Measurements from ENCODE around the gene ATP2B3. TPM values are rescaled to one million over a fixed set of nuclear protein-coding genes. Genes with fewer than 3 reads are reported as not detected.

Gene ATP2B3
- total RNA-seq, 2 donors from 2014 or later: not detected

GRCh38 chrX:153551135-153551534 is 33.7 kb downstream of the ATP2B3 start:
- intact Hi-C loops (cut with DNase I): loop anchor here (10.0 kb wide), 1 partner anchor 104 kb away; no protein-coding TSS in a partner anchor

GRCh38 chrX:153554519-153555167 is 37.2 kb downstream of the ATP2B3 start:
- ATAC-seq (peak; percentile 75), DNase-seq (peak; percentile 65 to 73 (median 67))
- H3K27ac ChIP-seq: no peak overlapping the region
- H3K4me1 ChIP-seq: no peaks in the 10 kb centered on the region
- no peaks in the 10 kb centered on the region for H3K36me3 ChIP-seq (replicated peaks in 1 of 2; ENCODE audit: insufficient read depth in 1 of 2, low read depth in 2 of 2)
- TF ChIP-seq POLR2A (IDR thresholded peaks at IDR 0.05): no peak
- peak; percentile 45 to 71 (median 59) for TF ChIP-seq CTCF (IDR thresholded peaks at IDR 0.05)
- intact Hi-C loops (cut with DNase I): loop anchor here (10.0 kb wide), 1 partner anchor 100 kb away; no protein-coding TSS in a partner anchor
- no peak overlapping the region for H3K4me3 ChIP-seq
- WGBS, 2 donors: 0 to 11% methylated on average over 3 to 9 of the region's 17 CpGs
- no peaks in the 10 kb centered on the region for H3K27me3 ChIP-seq
- no peaks in the 10 kb centered on the region for H3K9me3 ChIP-seq

More at GRCh38 chrX:153551135-153551534, 33.7 kb downstream of the ATP2B3 start:
- ATAC-seq (no peak), DNase-seq (no peak)
- WGBS, 2 donors: 75 to 79% methylated on average over 4 to 5 of the region's 5 CpGs
- no peaks in the 10 kb centered on the region for H3K4me1 ChIP-seq
- no peaks in the 10 kb centered on the region for H3K9me3 ChIP-seq
- no peak for TF ChIP-seq CTCF (IDR thresholded peaks at IDR 0.05)
- no peak for TF ChIP-seq POLR2A (IDR thresholded peaks at IDR 0.05)
- H3K36me3 ChIP-seq (replicated peaks in 1 of 2; ENCODE audit: insufficient read depth in 1 of 2, low read depth in 2 of 2): no peaks in the 10 kb centered on the region
- H3K27ac ChIP-seq: no peak overlapping the region
- H3K4me3 ChIP-seq: no peak overlapping the region
- no peaks in the 10 kb centered on the region for H3K27me3 ChIP-seq

GRCh38 chrX:153556767-153557166 is 39.3 kb downstream of the ATP2B3 start:
- Histone ChIP-seq H3K4me1 (no peaks in the 10 kb centered on the region), H3K36me3 (replicated peaks in 1 of 2; ENCODE audit: insufficient read depth in 1 of 2, low read depth in 2 of 2) (no peaks in the 10 kb centered on the region), H3K27ac (no peak overlapping the region), H3K9me3 (no peaks in the 10 kb centered on the region), H3K4me3 (no peak overlapping the region), H3K27me3 (no peaks in the 10 kb centered on the region)
- intact Hi-C loops (cut with DNase I): loop anchor here (10.0 kb wide), 1 partner anchor 98 kb away; no protein-coding TSS in a partner anchor
- DNase-seq (no peak), ATAC-seq (no peak)
- TF ChIP-seq POLR2A (IDR thresholded peaks at IDR 0.05) (no peak), CTCF (IDR thresholded peaks at IDR 0.05) (no peak)
- WGBS, 2 donors: 83 to 100% methylated on average over 1 to 11 of the region's 12 CpGs

GRCh38 chrX:153557618-153558355 is 40.3 kb downstream of the ATP2B3 start:
- no peaks in the 10 kb centered on the region for H3K36me3 ChIP-seq (replicated peaks in 1 of 2; ENCODE audit: insufficient read depth in 1 of 2, low read depth in 2 of 2)
- DNase-seq: no peak
- no peak overlapping the region for H3K27ac ChIP-seq
- H3K4me1 ChIP-seq: no peaks in the 10 kb centered on the region
- intact Hi-C loops (cut with DNase I): loop anchor here (10.0 kb wide), 1 partner anchor 97 kb away; no protein-coding TSS in a partner anchor
- no peaks in the 10 kb centered on the region for H3K27me3 ChIP-seq
- H3K9me3 ChIP-seq: no peaks in the 10 kb centered on the region
- WGBS, 2 donors: 69 to 79% methylated on average over 4 to 8 of the region's 19 CpGs
- TF ChIP-seq POLR2A (IDR thresholded peaks at IDR 0.05): no peak
- TF ChIP-seq CTCF (IDR thresholded peaks at IDR 0.05): no peak
- H3K4me3 ChIP-seq: no peak overlapping the region
- ATAC-seq: no peak
